GM18861 (cell line): Measurements from ENCODE around the gene FBXO2.
"Not testable (repeated sequence)": the region's sequence is repeated elsewhere in the genome, so short reads cannot be mapped to it uniquely, and the experiment has no call there.

ENCODE experiments used
- ATAC-seq: cut with Tn5 transposase; IDR thresholded peaks from one replicate; pipeline ENCODE4 v1.9.1; 2021; ENCODE audit not compliant: unreplicated experiment

Gene FBXO2

GRCh38 chr1:11653101-11653860 lies 948 bp downstream of the FBXO2 start:
- ATAC-seq = no peak

GRCh38 chr1:11652203-11652780 lies 1.9 kb downstream of the FBXO2 start:
- ATAC-seq = no peak

- no peak for ATAC-seq
Observed at GRCh38 chr1:11651017-11651416, 3.2 kb downstream of the FBXO2 start.

GRCh38 chr1:11650331-11650991 lies 3.8 kb downstream of the FBXO2 start:
- no peak for ATAC-seq

GRCh38 chr1:11649624-11650330 lies 4.5 kb downstream of the FBXO2 start:
- ATAC-seq = no peak

GRCh38 chr1:11649237-11649623 lies 5.0 kb downstream of the FBXO2 start:
- no peak for ATAC-seq

- no peak for ATAC-seq
Observed at GRCh38 chr1:11648732-11649158, 5.5 kb downstream of the FBXO2 start.

GRCh38 chr1:11648039-11648438 lies 6.2 kb downstream of the FBXO2 start:
- no peak for ATAC-seq

- no peak for ATAC-seq
Observed at GRCh38 chr1:11647333-11647732, 6.9 kb downstream of the FBXO2 start.

GRCh38 chr1:11646317-11646716 lies 7.9 kb downstream of the FBXO2 start:
- no peak for ATAC-seq

- ATAC-seq = no peak
Observed at GRCh38 chr1:11645670-11646265, 8.5 kb downstream of the FBXO2 start.

GRCh38 chr1:11645270-11645669 lies 9.0 kb downstream of the FBXO2 start:
- no peak for ATAC-seq

GRCh38 chr1:11643782-11644181 lies 10.4 kb downstream of the FBXO2 start:
- ATAC-seq = no peak

GRCh38 chr1:11642418-11643017 lies 11.7 kb downstream of the FBXO2 start:
- ATAC-seq = not testable (repeated sequence)

GRCh38 chr1:11641776-11642305 lies 12.4 kb downstream of the FBXO2 start:
- ATAC-seq = no peak

- ATAC-seq = no peak
Observed at GRCh38 chr1:11640944-11641343, 13.3 kb downstream of the FBXO2 start.

- ATAC-seq = no peak
Observed at GRCh38 chr1:11640101-11640500, 14.1 kb downstream of the FBXO2 start.

- no peak for ATAC-seq
Observed at GRCh38 chr1:11639372-11639771, 14.9 kb downstream of the FBXO2 start.

- no peak for ATAC-seq
Observed at GRCh38 chr1:11638121-11638520, 16.1 kb downstream of the FBXO2 start.

GRCh38 chr1:11634365-11635192 lies 19.6 kb downstream of the FBXO2 start:
- no peak for ATAC-seq
